Esophagus muscularis mucosa (tissue), 4 donors: Measurements from ENCODE around the gene S100A14. TPM values are rescaled to one million over a fixed set of nuclear protein-coding genes. Genes with fewer than 3 reads are reported as not detected.
A peak's percentile ranks its signal among the peaks of the same experiment; 100 is the strongest.

ENCODE experiments used
- DNase-seq: peaks from one replicate; pipeline ENCODE4 v3.0.0-alpha.2; 2017; ENCODE audit errors: extremely low spot score
- H3K27ac ChIP-seq, 4 donors: fragments of 200-600 bp; sonication (generic); replicated peaks in 1 of 4; 1 replicate in 3 of 4; 2 replicates in 1 of 4; pipeline ENCODE4 v1.5.1; 2016 to 2019; ENCODE audit warnings: mild to moderate bottlenecking in 1 of 4
- H3K27me3 ChIP-seq, 4 donors: fragments of 200-600 bp; sonication (generic); one replicate each; pipeline versions ENCODE4 v1.5.1 to v1.6.0; 2016 to 2019
- H3K36me3 ChIP-seq, 4 donors: fragments of 200-600 bp; sonication (generic); one replicate each; pipeline ENCODE4 v1.5.1; 2016 to 2019
- H3K4me1 ChIP-seq, 4 donors: fragments of 200-600 bp; sonication (generic); one replicate each; pipeline ENCODE4 v1.5.1; 2016 to 2019
- H3K4me3 ChIP-seq, 4 donors: fragments of 200-600 bp; sonication (generic); 1 replicate in 2 of 4; 2 replicates in 2 of 4; pipeline ENCODE4 v1.5.1; 2016 to 2019; ENCODE audit warnings: mild to moderate bottlenecking in 4 of 4, moderate library complexity in 1 of 4
- H3K9me3 ChIP-seq, 4 donors: fragments of 200-600 bp; sonication (generic); 1 replicate in 3 of 4; 2 replicates in 1 of 4; pipeline ENCODE4 v1.5.1; 2016 to 2019
- CTCF ChIP-seq, 3 experiments: fragments of 200-600 bp in 2 of 3; fragments of 450-650 bp in 1 of 3; sonication (generic) in 2 of 3; IDR thresholded peaks; one replicate each; pipeline ENCODE4 v1.5.1; 2017 to 2019; ENCODE audit warnings: antibody characterized with exemption in 3 of 3, mild to moderate bottlenecking in 2 of 3, moderate library complexity in 1 of 3
- EP300 ChIP-seq: sonication (generic); formaldehyde crosslinking; IDR thresholded peaks from one replicate; pipeline ENCODE4 v1.6.1; 2017; ENCODE audit warnings: antibody characterized with exemption
- POLR2A ChIP-seq: fragments of 450-650 bp; IDR thresholded peaks from one replicate; pipeline ENCODE4 v1.6.1; 2017; ENCODE audit warnings: antibody characterized with exemption, moderate library complexity, mild to moderate bottlenecking, low read depth
- POLR2AphosphoS5 ChIP-seq, 2 donors: sonication (generic); formaldehyde crosslinking; IDR thresholded peaks; one replicate each; pipeline ENCODE4 v1.6.1; 2017; ENCODE audit warnings: antibody characterized with exemption in 2 of 2
- WGBS: methylation state at CpG from one replicate; pipeline ENCODE4 v1.1.5; 2018; 5-methylcytosine and 5-hydroxymethylcytosine counted together
- intact Hi-C: fragments of 100-400 bp; cut with DNase I; formaldehyde crosslinking; loops from one replicate; pipeline ENCODE4 v1.15.1; 2023
- total RNA-seq, 4 donors: library from RNA; depleted of rRNA; stranded (reverse); fragments of >200 nt; gene quantifications; one replicate each; pipeline versions ENCODE4 v1.1.0 to v1.2.1, GENCODE V29; 2016

S100A14 gene
- total RNA-seq, 4 donors from 2014 or later = 1.0 TPM; not detected in 3

GRCh38 chr1:153623101-153623500 is 7.0 kb upstream of the S100A14 start:
- H3K9me3 ChIP-seq = no peaks in the 10 kb centered on the region
- TF ChIP-seq CTCF (IDR thresholded peaks at IDR 0.05) = no peak
- no peak for TF ChIP-seq POLR2AphosphoS5 (IDR thresholded peaks at IDR 0.05)
- no peak for TF ChIP-seq POLR2A
- no peak for TF ChIP-seq EP300
- intact Hi-C loops = no loop called here
- H3K4me1 ChIP-seq = peaks cover 34 to 50% (median 48%) of the 10 kb centered on the region in 4 donors
- peaks cover 0 to 57% (median 28%) of the 10 kb centered on the region in 4 donors for H3K36me3 ChIP-seq
- H3K4me3 ChIP-seq = no peak overlapping the region
- no peak overlapping the region for H3K27ac ChIP-seq
- WGBS = 69% methylated on average over 7 of the region's 7 CpGs
- no peaks in the 10 kb centered on the region for H3K27me3 ChIP-seq
- no peak for DNase-seq

- H3K4me3 ChIP-seq = no peak overlapping the region
- H3K27ac ChIP-seq = no peak overlapping the region
- TF ChIP-seq CTCF (IDR thresholded peaks at IDR 0.05) = no peak
- DNase-seq = no peak
- H3K27me3 ChIP-seq = no peaks in the 10 kb centered on the region
- intact Hi-C loops = loop anchor here (5.0 kb wide), 2 partner anchors 47 to 87 kb away; no protein-coding TSS in a partner anchor
- peaks cover 22 to 31% (median 26%) of the 10 kb centered on the region in 4 donors for H3K4me1 ChIP-seq
- H3K36me3 ChIP-seq = peaks cover 0 to 46% (median 22%) of the 10 kb centered on the region in 4 donors
- H3K9me3 ChIP-seq = no peaks in the 10 kb centered on the region
- 94% methylated on average over 5 of the region's 6 CpGs for WGBS
These were observed 3.0 kb upstream of the S100A14 start for GRCh38 chr1:153619171-153619570.

GRCh38 chr1:153617663-153618062 is 1.5 kb upstream of the S100A14 start:
- Histone ChIP-seq H3K9me3 (no peaks in the 10 kb centered on the region), H3K36me3 (peaks cover 0 to 33% (median 18%) of the 10 kb centered on the region in 4 donors), H3K27ac (peak overlapping the region in 2 of 4 donors; percentile 9 to 46), H3K4me3 (no peak overlapping the region), H3K4me1 (peaks cover 20 to 31% (median 28%) of the 10 kb centered on the region in 4 donors), H3K27me3 (no peaks in the 10 kb centered on the region)
- 62% methylated on average over 5 of the region's 6 CpGs for WGBS
- intact Hi-C loops = loop anchor here (5.0 kb wide), 2 partner anchors 45 to 85 kb away; no protein-coding TSS in a partner anchor
- DNase-seq = no peak
- peak in 1 of 2 donors; percentile 58 for TF ChIP-seq POLR2AphosphoS5 (IDR thresholded peaks at IDR 0.05)
- TF ChIP-seq CTCF (IDR thresholded peaks at IDR 0.05) = peak; percentile 33 to 54 (median 52)
- TF ChIP-seq EP300 = no peak
- no peak for TF ChIP-seq POLR2A

- H3K4me1 ChIP-seq = peaks cover 21 to 34% (median 28%) of the 10 kb centered on the region in 4 donors
- peaks cover 0 to 26% (median 16%) of the 10 kb centered on the region in 4 donors for H3K36me3 ChIP-seq
- no peak for DNase-seq
- peak overlapping the region in 2 of 4 donors; percentile 35 to 46 for H3K27ac ChIP-seq
- no peaks in the 10 kb centered on the region for H3K9me3 ChIP-seq
- H3K27me3 ChIP-seq = no peaks in the 10 kb centered on the region
- WGBS = 20% methylated on average over 1 of the region's 5 CpGs
- intact Hi-C loops = loop anchor here (5.0 kb wide), 2 partner anchors 45 to 85 kb away; no protein-coding TSS in a partner anchor
- no peak for TF ChIP-seq EP300
- no peak for TF ChIP-seq POLR2A
- no peak for TF ChIP-seq CTCF (IDR thresholded peaks at IDR 0.05)
- no peak for TF ChIP-seq POLR2AphosphoS5 (IDR thresholded peaks at IDR 0.05)
- H3K4me3 ChIP-seq = no peak overlapping the region
These were observed 789 bp upstream of the S100A14 start for GRCh38 chr1:153616917-153617311.

GRCh38 chr1:153615406-153615805 is 719 bp downstream of the S100A14 start:
- Histone ChIP-seq H3K4me1 (peaks cover 36 to 49% (median 40%) of the 10 kb centered on the region in 4 donors), H3K9me3 (no peaks in the 10 kb centered on the region), H3K27me3 (no peaks in the 10 kb centered on the region), H3K36me3 (peaks cover 0 to 23% (median 14%) of the 10 kb centered on the region in 4 donors), H3K27ac (no peak overlapping the region), H3K4me3 (no peak overlapping the region)
- intact Hi-C loops = loop anchor here (5.0 kb wide), 2 partner anchors 43 to 83 kb away; no protein-coding TSS in a partner anchor
- 100% methylated on average over 1 of the region's 2 CpGs for WGBS
- no peak for DNase-seq
- TF ChIP-seq POLR2AphosphoS5 (IDR thresholded peaks at IDR 0.05) (no peak), EP300 (no peak), CTCF (IDR thresholded peaks at IDR 0.05) (no peak), POLR2A (no peak)
